H4 (cell line): ENCODE measurements around the gene NFKBIA. TPM values are rescaled to one million over a fixed set of nuclear protein-coding genes. Genes with fewer than 3 reads are reported as not detected.
A peak's percentile ranks its signal among the peaks of the same experiment; 100 is the strongest.
"Not testable (repeated sequence)": the region's sequence is repeated elsewhere in the genome, so short reads cannot be mapped to it uniquely, and the experiment has no call there.

ENCODE experiments used
- DNase-seq: peaks from one replicate; pipeline ENCODE4 v3.0.0-alpha.2; 2015; ENCODE audit warnings: low spot score
- total RNA-seq: library from RNA; depleted of rRNA; stranded (reverse); fragments of >200 nt; shearing (Covaris generic); gene quantifications from 2 replicates; pipeline ENCODE4 v1.2.3, GENCODE V29; 2014

NFKBIA gene
- total RNA-seq, 1 experiment from 2014 or later: 41.4 TPM

- no peak for DNase-seq
Measured at GRCh38 chr14:35390577-35391387, 13.8 kb downstream of the NFKBIA start.

DNA sequence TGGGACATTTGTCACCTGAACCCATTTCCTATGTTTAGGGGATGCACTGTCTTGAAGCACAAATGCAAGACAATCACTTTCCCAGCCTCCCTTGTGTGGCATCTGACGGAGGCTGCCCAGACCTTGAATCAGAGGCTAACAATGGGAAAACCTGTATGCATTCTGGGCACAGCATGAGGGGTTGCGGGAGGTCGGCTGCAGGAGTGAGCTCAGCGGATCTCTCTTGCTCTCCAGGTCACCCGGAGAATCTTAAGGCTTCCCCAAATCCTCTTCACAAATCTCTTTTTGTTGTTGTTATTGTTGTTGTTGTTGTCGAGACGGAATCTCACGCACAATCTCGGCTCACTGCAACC lies 15.3 kb downstream of the NFKBIA start:
- DNase-seq: no peak

- DNase-seq: no peak
Measured at GRCh38 chr14:35388656-35389314, 15.8 kb downstream of the NFKBIA start.

DNA sequence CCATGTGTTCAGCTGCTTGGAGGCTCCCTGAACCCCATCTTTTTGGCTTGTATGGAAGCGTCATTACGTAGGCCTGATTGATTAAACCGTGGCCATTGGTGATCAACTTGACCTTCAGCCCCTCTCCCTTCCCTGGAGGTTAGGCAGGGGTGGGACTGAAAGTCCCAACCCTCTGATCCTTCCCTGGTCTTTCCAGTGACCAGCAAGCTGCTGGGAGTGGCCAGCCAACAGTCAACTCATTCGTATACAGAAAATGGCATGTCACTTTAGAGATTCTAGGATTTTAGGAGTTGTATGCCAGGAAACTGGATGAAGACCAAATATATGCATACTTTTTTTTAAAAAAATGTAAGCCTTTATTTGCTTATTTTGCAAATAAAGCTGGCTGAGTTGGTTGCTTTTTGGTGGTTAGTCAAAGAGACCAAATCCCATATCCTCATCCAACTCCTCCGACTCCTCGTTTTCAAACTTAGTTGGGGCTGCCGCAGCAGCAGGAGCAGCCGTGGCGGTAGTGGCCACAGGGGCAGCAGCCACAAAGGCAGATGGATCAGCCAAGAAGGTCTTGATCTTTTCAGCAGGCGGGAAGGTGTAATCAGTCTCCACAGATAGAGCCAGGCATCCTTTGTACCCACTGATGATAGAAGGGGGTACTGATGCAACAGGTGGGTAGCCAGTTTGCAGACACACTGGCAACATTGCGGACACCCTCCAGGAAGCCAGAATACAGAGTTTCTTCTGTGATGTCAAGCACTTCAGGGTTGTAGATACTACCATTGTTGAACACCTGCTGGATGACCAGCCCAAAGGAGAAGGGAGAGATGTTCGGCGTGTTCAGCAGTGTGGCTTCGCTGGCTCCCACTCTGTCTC lies 16.6 kb downstream of the NFKBIA start:
- DNase-seq: no peak

GRCh38 chr14:35387219-35387618 lies 17.3 kb downstream of the NFKBIA start:
- DNase-seq: no peak

- DNase-seq: no peak
Measured at GRCh38 chr14:35386673-35387125, 17.9 kb downstream of the NFKBIA start.

DNA sequence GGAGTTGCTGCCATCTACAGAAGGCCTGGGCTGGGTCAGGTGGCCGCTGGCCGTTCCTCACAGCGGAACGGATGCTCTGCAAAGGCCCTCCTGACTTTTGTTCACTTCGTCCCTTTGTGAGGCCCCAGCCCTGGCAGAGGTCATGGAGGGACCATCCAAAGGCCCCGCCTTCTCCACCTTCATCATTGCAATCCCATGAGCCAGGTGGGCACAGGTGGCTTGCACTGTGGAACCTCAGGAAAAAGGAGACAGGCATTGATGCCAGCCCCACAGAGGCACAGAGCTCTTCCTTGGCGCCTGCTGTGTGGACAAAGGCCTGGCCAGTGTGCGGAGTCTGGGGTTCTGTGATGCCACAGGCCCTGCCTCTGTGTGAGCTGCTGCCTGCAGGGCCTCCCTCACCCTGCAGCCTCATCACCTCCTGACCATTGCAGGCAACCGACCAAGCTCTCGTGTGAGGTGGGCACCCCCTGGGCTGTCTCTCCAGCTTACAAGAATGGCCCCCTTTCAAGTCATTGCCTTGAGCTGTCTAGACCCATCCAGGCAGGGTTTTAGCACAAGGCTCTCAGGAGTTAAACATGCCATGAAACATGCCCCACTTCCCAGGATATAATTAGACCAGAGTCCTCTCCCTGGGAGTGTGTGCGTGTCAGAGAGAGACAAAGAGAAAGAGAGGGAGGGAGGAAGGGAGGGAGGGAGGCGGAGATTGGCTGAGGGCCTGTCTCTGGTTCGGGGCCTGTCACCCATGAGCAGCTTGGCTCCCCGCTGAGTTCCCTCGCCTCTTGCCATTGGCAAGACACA lies 19.3 kb downstream of the NFKBIA start:
- DNase-seq: peak; percentile 89

DNA sequence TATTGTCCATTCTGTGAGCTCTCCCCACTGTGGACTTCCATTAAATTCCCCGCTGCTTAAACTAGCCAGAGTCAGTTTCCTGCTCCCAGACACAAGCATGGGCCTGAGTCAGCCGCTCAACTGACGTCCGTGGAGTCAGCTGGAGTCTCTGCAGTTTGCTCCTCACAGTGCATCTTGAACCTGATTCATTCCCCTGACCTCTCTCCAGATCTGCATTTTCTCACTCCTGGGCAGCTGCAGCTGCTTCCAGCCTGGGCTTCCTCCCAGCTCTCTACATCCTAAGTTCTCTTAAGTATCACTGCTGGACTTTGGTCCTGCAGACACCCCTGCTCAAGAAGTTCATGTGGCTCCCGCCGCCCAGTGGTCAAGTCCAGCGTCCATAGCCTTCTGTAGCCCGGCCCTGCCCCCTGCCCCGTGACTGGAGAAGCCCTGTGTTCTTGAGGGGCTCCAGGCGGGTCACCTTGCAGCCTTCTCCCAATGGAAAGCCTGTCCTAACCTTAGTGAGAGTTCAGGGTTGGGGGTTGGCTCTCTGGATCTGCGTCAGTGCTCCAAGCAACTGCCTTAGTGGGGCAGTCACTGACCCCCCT lies 20.0 kb downstream of the NFKBIA start:
- DNase-seq: no peak

- DNase-seq: no peak
Measured at GRCh38 chr14:35383569-35384454, 20.7 kb downstream of the NFKBIA start.

DNA sequence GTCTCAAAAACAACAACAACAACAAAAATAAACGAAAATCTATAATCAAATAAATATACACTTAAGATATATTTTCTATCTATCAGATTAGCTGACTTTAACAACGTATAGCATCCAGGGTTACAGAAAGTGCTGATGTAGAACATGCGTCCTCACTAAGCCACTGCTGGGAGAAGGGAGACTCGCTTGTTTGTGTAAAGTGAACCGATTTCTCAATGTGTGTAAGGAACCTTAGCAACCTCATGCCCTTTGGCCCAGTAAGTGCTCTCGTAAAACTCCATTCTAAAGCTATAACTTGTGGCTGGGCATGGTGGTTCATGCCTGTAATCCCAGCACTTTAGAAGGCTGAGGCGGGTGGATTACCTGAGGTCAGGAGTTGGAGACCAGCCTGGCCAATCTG lies 23.8 kb downstream of the NFKBIA start:
- DNase-seq: peak; percentile 61

GRCh38 chr14:35379234-35379933 lies 25.2 kb downstream of the NFKBIA start:
- not testable (repeated sequence) for DNase-seq

DNA sequence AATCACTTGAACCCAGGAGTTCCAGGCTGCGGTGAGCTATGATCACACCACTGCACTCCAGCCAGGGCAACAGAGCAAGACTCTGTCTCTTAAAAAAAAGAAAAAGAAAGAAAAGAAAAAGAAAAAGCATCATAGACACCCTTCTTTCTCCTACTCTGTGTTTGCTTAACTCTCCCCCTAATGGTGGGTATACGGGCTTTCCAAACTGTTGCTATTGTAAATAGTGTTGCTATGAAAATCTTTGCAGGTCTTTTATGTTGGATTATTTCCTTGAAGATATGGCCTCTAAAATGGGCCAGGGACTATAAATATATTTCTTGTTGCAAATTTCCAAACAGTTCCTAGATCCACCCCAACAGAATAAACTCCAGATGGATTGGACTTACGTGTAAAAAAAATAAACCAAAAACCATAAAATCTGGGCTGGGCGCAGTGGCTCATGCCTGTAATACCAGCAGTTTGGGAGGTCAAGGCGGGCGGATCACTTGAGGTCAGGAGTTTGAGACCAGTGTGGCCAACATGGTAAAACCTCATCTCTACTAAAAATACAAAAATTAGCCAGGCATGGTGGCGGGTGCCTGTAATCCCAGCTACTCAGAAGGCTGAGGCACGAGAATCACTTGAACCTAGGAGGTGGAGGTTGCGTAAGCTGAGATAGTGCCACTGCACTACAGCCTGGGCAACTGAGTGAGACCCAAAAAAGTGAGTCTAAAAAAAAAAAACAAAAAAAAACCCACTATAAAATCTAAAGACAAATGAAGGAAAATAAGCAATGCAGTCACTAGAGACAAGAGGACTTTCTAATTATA lies 25.9 kb downstream of the NFKBIA start:
- DNase-seq: no peak

DNA sequence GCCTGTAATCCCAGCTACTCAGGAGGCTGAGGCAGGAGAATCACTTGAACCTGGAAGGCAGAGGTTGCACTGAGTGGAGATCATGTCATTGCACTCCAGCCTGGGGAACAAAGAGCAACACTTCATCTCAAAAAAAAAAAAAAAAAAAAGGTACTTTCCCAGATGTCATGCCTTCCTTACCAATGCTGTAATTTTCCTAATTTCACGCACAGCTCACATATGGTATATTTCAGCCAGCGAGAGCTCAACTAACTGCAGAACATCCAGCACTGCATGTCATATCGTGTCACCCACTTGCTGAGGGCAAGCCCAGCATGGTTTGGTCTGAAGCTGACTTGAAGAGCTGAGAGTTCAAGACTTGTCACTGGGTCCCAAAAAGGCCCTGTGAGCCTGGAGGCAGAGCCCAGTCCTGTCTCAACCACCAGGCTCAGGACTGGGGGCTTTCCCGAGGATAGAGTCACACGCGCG lies 29.0 kb downstream of the NFKBIA start:
- no peak for DNase-seq

GRCh38 chr14:35374263-35374712 lies 30.3 kb downstream of the NFKBIA start:
- peak; percentile 89 for DNase-seq

DNA sequence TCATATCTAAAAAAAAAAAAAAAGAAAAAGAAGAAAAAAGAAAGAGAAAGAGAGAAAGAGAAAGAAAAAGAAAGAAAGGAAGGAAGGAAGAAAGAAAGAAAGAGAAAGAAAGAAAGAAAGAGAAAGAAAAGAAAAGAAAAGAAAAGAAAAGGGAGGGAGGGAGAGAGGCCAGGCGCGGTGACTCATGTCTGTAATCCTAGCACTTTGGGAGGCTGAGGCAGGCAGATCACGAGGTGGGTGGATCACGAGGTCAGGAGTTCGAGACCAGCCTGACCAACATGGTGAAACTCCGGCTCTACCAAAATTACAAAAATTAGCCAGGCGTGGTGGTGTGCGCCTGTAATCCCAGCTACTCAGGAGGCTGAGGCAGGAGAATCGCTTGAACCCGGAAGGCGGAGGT lies 31.3 kb downstream of the NFKBIA start:
- not testable (repeated sequence) for DNase-seq

DNA sequence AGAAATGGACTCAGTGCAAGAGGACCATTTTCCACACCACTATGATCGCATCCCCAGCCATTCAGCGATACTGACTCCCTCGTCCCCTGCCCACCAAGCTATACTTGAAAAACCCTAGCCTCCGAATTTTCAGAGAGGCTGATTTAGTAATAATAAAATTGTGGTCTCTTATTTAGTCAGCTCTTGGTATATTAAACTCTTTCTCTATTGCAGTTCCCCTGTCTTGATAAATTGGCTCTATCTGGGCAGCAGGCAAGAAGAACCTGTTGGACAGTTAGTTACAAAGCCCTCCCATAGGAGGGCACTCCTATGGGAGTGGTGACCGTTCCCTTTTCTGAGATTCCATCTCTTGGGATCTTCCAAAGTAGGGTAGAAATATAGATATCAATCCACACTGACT lies 33.6 kb downstream of the NFKBIA start:
- DNase-seq: no peak

- DNase-seq: no peak
Measured at GRCh38 chr14:35369701-35370191, 34.8 kb downstream of the NFKBIA start.
